GM18508 (cell line): ENCODE data around the gene MEF2C.

Experiments
- ATAC-seq: cut with Tn5 transposase; IDR thresholded peaks from one replicate; pipeline ENCODE4 v1.9.1; 2021; ENCODE audit warnings: moderate number of reproducible peaks; ENCODE audit not compliant: insufficient read depth, unreplicated experiment

Gene MEF2C

DNA sequence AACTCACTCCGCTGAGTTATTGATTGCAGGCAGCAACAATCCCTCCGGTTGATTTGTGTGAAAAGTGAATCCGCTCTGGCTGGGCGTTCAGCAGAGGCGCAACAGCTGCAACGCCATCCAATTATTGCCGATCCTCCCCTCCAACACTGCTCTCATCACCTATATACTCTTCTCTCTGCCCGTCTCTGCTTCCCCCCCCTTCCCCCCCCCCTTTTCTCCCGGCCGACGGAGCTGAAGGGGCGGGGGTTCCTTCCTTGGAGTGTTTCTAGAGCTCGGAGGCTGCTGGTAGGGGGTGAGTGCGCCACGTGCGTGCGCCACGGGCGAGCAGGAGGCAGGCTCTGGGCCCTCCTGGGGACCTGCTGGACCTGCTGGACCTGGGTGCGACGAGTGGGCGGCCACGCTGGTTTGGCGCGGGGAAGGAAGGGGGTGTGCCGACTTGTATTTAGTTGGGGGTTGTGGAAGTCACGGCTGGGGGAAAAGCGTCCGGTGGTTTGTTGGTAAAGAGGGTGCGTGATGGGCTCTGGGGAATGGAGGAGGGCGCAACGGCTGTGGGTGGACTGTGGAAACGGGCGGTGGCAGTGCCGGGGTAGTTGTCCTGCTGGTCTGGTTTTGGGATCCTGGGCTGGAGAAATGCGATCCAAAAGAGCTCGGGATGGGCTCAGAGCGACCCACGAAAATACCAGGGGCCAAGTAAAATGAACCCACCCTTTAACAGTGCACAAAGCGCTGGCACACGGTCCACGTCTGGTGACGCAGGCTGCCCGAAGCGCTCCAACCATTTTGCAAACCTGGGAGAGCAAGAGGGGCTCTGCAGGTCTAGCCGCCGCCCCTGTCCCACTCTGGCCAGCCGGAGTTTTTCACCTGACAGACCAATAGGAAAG, 6.4 kb upstream of the MEF2C start:
- ATAC-seq: no peak

DNA sequence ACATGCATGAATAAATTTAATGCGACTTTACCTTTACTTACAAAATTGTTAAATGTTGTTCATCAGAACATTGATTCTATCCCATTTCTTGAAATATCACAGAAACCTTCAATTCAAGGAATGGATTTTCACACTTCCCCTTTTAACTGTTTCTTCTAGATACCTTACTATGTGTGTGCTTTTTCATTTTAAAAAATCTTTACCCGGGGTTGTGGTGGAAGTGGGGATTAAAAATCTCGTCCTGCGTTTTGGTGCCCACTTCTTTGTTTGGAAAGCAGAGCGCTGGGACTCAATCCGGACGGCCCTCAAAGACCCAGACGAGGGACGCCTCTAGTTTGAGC, 5.8 kb upstream of the MEF2C start:
- no peak for ATAC-seq

- ATAC-seq: no peak
These were observed 5.3 kb upstream of the MEF2C start for GRCh38 chr5:88888291-88888690.

DNA sequence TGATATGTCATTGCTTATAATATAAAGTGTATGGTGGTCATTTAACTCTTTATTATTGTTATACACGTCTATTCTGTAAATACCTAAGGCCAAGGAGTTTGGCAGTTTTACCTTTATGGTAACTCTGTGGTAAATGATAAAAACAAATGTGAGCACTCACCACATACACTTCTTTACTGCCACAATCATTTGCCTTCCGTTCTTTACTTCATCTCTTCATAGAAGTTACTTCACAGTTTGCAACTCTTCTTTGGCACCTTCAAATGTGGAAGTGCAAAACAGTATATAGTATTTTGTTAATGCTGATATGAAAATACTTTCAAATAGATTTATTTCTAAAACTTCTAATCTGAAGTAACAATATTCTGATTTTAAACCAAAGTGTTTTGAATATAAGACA, 4.4 kb upstream of the MEF2C start:
- no peak for ATAC-seq

DNA sequence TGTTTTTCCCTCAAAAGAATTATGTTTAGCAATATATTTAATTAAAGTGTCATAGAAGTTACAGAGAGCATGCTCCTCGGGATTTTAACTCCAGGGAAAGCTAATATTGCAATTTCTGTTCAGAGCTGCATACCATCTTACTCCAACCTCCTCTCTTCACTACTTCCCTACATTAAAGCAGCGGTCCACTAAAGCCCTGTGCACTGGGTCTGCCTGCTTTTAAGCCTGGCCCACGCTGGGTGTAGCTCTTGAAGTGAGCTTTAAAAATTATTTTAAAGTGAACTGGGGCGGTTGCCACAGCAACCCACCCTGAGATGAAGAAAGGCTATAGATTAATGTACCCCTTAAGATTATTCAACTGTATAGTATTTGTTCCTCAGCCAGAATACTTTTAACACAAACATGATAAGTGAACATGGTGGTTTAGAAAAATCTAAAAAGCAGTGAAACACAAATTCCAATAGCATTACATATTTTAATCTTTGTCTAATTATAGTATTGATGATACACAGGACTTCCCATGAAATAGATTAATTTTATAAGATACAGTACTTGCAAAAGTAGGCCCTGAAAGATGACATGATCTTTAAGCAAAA, 3.9 kb upstream of the MEF2C start:
- no peak for ATAC-seq

DNA sequence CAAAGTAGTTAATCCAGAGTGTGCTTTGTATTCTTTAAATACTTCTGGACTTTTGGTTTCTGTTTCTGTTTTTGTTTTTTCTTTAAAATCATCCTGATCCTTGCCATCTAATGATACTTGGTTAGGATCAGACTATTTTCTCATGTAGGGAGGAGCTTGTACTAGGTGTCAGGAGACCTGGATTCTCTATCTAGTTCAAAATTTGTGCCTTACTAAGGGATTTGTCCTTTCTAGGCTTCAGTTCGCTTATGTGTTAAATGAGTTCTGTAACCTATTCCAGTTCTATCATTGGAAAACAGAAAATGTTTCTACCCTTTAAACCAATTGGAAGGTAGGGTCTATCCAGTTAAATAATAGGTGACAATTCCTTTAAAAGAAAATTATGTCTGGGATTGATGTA, 3.3 kb upstream of the MEF2C start:
- no peak for ATAC-seq

DNA sequence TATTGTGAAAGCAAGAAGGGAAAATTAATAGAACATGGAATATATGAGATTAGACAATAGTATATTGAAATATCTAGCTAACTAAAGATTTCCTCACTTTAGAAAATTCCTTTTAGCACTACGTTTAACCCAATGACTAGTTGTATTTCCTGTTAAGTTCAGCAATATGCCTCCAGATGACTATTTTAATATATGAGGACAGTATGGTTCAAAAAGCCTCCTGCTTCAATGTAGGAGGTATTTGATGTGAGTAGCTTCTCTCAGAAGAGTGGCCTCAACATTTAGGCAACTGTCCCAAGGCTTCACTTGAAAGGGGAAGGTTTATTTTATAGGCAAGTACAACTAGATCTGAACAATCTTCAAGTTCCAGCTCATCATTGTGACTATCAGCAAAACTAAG, 2.0 kb upstream of the MEF2C start:
- no peak for ATAC-seq

- no peak for ATAC-seq
These were observed 1.6 kb upstream of the MEF2C start for GRCh38 chr5:88884608-88884877.

DNA sequence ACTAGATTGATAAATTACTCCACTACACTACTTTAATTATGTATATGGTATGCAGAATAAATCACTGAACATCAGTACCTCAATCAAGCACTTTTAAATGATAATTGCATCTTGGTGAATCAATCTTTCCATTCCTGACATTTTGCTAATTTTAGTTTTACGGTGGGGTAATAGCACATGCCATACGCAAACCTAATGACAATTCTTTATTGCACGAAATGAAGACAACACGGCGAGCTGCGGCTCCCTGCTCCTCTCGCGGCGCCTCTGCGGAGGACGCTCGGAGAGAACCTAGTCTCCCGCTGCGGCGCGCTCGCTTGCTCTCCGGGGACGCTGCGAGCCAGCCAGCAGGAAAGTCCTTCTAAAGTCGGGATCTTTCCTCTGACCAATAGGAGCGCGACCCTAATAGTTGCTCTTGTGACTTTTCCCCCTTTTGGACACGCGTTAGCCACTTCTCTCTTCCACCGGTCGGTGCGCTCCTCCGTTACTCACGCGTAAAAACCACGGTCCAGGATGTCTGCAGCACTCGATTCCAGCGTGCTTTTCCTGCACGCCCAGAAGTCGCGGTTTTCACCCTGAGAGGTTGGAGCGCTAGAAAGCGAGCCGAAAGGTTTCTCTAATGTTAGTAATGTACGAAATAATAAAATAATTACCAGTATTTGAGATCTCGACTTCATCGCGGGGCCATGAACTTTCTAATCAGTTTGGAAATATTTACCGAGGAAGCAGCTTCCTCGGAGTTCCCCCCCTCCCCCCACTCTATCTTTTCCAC, 1.0 kb upstream of the MEF2C start:
- no peak for ATAC-seq

DNA sequence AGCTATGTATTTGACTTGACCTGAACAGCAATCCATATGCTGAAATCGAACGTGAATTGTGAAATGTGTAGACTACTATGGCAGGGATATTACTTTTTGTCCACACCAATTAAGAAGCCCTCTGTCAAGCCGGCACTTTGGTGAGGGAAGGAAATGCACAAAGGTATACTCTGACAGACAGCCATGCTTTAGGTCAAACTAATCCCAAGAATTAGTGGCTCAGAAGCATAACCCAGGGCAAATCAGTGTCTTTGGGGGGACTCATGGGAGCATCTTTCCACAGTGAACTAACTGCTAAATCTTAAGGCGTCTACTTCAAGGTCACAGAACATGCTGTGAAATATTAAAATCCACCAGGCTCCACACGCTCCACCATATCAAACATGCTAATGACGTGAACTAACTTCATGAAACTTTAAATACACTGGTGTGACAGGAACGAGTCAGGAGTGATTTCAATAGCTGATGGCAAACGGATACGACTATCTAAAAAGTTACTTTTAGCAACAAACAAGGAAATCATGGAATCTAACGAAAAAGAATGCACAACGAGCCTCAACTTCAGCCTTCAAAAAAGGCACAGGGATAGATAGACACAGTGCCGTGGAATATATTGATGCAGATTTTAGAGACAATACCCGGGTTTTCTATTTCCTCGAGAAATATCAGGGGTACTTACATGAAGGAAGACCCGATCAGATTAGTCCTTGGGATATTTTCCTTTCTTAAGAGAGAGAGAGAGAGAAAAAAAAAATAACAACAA, 527 bp downstream of the MEF2C start:
- no peak for ATAC-seq

GRCh38 chr5:88881571-88881971, 1.4 kb downstream of the MEF2C start:
- ATAC-seq: no peak

DNA sequence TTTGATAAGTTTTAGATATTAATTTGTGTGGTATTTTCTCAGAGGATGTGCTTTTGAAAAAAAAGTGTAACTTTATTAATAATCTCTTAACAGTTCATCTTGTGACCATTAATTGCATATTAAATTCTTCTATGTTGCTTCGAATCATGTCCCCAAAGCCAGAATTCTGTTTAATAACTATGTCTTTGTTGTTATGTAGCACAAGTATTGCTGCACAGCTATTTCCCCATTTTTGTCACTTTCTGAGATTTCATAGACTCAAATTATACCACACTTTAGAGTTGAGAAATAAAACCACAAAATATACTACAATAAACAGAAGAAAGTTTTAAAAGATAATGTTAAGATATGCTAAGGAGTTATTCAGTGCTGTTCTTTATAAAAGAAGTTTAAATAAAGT, 2.8 kb downstream of the MEF2C start:
- ATAC-seq: no peak

GRCh38 chr5:88879724-88880123, 3.3 kb downstream of the MEF2C start:
- ATAC-seq: no peak

DNA sequence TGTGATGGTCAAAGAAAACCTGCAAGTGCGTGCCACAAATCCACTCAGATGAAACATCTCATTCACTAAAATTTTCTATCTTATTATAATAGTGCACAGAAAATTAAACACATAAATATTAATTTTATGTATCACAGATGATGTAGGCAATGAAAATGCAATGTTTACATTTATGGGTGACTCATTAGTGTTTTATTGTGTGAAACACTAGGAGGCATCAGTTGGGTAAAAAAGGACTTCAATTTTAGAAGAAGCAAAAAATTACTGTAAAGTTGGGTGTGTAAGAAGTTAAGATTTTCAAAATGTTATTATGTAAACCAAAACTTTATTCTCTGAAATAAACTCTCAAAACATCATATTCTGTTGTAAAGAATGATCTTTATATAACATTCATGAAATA, 4.0 kb downstream of the MEF2C start:
- ATAC-seq: no peak

DNA sequence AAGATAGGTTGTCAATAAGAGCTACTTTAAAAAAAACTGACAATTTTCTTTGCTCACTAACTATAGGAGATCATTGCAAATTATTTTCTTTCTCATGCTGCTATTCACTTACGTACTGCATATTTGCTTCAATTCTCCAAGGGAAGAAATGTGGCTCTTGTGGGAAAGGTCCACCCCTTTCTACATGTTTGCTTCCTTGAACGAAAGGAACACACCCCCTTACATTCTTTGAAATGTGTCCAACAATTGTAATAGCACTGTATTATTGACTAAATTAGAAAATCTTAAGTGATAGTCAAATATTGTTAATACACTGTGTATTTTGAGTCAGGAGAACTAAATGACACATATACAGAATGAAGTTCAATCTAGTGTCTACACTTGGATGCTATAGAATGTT, 5.2 kb downstream of the MEF2C start:
- no peak for ATAC-seq

GRCh38 chr5:88876714-88877113, 6.3 kb downstream of the MEF2C start:
- ATAC-seq: no peak

DNA sequence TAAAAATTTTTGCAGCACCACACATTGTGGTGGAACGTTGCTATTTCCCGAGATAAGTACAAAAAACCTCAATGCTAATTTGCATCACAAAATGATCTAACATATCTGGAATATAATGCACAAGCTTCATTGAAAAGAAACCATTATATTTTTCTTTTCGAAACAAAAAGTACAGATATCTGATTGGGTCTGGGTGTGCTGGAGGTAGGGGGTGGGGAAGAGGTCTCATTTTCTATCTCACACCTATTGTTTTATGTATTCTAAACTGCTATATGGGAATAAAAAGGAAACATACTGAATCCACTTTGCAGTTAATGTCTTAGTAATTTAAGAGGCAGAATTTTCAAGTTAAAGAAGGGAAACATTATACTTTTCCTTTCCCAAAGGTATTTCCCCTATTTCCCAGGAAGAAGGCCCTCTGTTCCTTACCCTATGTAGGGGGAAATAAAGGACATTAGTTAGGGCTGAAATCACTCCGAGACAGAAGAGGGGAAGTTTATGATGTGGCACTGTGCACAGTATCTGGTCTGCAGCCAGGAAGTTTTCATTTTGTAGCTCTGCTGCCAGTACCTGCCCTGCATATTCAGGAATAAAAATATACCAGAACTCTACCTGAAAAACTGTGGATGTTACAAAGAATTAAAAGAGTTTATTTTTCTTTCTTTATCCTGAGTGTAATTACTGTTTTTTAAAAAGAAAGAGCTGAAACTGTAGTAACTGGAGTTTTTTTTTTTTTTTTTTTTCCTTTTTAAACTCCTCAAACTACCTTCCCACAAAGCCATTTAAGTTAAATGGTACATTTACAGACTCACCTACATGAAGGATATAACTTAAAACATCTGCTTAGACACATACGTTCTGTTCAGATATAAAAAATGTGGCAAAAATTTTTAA, 7.4 kb downstream of the MEF2C start:
- no peak for ATAC-seq

GRCh38 chr5:88873447-88873846, 9.5 kb downstream of the MEF2C start:
- ATAC-seq: no peak

- ATAC-seq: no peak
These were observed 10.0 kb downstream of the MEF2C start for GRCh38 chr5:88872971-88873370.

- ATAC-seq: no peak
These were observed 12.7 kb downstream of the MEF2C start for GRCh38 chr5:88870285-88870684.
